GM18526 (cell line): ENCODE data around the gene OPRM1.

Experiments used
- POLR2A ChIP-seq: IDR thresholded peaks from 3 replicates; pipeline ENCODE4 v1.6.1; 2011; ENCODE audit not compliant: insufficient read length; ENCODE audit errors: extremely low read depth

OPRM1 gene

GRCh38 chr6:154236646-154237301 lies 197.7 kb downstream of the OPRM1 start:
- no peak for TF ChIP-seq POLR2A

- TF ChIP-seq POLR2A, result no peak
Observed at GRCh38 chr6:154238831-154239230, 199.8 kb downstream of the OPRM1 start.

DNA sequence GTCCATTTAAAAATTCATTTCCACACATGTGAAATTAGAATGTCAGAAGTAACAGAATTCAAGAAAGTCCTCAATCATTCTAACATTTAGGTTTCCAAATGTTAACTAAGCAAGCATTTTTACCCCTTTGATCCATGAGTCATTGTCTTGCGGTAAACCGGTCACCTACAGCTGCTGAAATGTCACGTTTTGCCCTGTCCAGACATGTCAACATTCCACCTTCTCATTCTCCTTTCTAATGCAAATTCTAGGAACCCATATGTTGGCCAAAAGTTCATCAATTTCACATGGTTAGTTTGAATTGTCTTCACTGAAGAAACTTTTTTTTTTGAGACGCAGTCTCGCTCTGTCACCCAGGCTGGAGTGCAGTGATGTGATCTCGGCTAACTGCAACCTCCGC lies 200.4 kb downstream of the OPRM1 start:
- TF ChIP-seq POLR2A, result no peak

- TF ChIP-seq POLR2A, result no peak
Observed at GRCh38 chr6:154241581-154241980, 202.5 kb downstream of the OPRM1 start.

GRCh38 chr6:154242617-154243357 lies 203.7 kb downstream of the OPRM1 start:
- no peak for TF ChIP-seq POLR2A

DNA sequence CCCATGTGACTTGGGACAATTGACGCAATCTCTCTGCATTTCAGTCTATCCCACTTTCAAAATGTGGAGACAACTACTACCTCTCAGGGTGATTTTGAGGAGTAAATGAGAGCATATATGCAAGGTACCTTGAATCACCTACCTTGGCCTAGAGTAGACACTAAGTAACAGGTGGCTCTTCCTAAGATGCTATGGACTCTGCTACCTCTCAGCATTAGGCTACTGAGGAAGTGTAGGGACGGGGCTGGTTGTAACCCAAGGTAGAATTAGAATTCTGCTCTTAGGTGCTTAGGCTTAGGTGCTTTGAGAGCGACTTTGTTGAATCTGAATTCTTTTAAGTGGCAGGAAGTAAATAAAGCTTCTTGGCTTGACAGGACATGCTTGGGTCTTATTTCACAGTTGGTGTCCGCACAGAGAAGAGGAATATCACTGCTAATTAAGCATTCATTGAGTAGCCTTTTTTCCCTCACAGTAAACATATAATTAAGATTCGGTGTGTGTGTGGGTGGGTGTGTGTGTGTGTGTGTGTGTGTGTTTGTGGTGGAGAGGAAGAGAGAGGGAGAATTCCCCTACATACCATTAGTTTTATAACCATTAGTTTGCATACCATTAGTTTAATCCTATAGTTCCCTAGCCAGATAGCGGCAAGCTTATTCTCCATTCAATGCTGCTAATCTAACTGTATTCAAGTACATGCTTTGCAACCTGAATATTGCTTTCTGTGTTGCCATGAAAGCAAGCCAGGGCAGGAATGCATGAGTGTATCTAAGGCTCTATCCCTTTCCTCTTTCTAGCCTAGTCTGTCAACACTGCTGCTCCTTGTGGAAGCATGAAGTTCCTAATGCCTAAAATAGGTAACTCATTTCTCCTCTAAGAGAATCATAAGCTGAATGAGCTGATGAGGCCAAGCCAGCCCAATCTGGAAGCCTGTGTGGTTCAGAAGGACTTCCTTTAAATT lies 205.0 kb downstream of the OPRM1 start:
- TF ChIP-seq POLR2A, result no peak

DNA sequence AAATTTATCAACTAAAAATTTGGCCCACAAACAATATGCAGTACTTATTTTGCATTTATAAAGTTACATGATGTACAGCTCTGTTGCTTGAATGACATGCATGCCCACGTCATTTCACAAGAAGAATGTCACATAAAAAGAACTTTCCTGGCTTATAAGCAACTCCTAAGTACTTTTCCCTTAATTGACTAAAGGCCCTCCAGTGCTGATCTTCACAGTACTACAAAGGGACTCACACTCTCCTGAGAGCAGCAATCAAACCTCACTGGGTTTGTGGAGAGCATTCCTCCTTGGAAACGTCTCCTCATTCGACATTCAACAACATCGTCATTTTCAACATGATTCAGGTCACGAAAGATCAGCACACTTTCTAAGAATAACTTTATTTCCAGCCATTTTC lies 206.5 kb downstream of the OPRM1 start:
- TF ChIP-seq POLR2A, result no peak

DNA sequence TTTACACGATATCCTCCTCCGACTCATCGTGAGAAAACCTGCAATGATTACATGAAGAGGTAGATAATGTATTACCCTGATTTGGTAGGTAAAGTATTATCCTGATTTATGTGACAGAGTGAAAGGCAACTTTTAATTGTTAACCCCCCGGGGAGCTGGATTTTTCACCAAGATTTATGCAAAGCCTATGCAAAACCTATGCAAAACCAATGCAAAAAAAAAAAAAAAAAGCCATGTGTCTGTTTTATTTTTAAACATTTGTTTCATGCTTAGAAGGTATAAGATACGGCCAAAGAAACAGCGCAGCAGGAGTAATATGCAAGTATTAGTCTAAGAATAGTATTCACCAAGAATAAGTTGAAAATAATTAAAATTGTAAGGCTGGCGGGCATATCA lies 207.7 kb downstream of the OPRM1 start:
- no peak for TF ChIP-seq POLR2A

DNA sequence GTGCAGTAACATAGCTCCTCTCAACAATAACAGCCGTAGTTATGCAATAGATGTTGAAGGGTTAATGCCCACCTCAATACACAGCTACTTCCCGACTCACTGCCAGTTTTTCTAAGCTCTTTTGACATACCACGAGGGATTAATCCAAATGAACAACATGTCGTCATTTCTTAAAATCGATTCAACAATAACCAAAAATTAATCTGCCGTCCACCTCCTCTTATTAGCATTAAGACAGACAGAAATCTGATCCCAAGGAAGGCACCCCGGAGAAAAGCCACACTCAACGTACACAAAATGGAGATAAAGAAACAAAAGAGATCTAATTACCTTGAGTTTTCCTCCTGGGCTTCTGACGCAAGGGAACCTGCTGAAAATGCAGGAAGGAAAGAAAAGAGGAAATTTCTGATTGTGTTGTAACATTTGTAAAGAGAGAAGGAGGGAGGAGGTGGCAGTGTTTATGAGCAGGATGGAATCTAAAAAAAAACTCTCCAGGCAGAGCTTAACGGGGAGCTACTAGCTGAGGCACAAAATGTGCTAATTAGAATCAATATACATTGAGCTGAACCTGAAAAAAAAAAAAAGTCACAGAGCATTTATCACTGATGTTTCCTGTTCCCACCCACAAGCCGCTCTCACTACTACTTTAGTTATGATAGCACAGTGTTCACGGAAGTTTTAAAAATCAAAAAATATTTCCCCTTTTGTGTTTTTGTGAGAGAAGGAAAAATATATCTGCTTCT lies 208.2 kb downstream of the OPRM1 start:
- no peak for TF ChIP-seq POLR2A

DNA sequence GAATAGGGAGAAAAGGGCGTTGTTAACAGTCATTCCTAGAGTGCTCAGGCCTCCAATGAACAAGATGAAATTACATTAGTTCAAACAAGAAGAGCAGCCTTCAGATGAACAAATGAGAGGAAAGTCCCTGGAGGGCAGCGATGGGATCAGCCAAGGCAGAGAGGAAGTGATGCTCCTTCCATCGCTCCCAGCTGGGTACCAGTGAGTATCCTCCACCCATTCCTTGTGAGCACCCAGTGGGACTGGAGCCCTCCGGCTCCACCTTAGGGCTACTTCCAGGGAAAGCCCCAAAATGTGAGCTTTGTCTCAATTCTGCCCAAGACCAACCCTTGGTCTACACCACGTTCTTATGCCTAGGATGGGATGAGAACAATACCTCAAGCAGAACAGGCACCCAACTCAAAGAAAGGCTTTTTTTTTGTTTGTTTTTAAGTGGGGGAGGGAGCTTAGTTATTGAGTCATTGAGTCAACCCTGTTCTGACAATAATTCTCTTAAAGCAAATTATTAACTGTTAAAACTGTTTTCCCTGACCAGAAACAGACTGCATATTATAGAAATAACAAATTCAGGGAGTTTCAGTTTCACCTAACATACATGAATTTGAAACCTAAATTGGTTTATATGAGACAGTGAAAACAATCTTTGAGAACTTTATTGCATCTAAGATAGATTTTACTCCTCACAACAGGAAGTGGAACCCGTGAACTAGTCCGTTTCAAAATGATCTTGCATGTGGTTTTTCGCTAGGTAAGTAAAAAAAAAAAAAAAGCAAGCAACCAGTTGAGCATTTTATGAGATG lies 210.7 kb downstream of the OPRM1 start:
- peak; percentile 23 for TF ChIP-seq POLR2A

DNA sequence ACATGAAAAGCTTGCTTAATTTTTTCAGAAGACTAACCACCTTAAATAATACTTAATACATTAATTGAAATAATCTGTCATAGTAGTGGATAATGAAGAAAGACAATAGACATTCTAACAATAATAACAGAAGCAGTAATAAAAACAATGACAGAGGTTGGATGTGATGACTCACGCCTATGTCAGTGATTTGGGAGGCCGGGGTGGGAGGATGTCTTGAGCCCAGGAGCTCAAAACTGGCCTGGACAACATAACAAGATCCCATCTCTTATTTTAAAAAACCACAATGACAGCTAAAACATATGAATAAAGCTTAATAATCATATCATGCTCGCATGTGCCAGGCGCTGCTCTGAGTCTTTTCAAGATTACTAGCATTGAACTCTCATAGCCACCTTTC lies 212.1 kb downstream of the OPRM1 start:
- no peak for TF ChIP-seq POLR2A

DNA sequence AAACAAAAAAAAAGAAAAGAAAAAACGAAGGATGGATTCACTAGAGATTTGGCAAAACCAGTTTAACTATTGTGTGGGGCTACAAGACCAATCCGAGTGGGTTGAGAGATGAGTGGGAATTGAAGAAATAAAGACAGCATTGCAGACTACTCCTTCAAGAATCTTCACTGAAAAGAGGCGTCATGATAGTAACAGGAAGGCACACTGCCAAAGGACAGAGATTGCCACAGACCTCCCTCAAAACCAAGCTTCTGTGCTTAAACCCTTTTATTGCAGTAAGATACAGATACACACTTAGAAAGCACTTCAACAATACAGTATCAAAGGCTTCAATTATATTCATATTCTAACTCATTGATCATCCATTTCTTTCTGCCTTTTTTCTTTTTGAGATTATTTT lies 213.6 kb downstream of the OPRM1 start:
- TF ChIP-seq POLR2A, result no peak

DNA sequence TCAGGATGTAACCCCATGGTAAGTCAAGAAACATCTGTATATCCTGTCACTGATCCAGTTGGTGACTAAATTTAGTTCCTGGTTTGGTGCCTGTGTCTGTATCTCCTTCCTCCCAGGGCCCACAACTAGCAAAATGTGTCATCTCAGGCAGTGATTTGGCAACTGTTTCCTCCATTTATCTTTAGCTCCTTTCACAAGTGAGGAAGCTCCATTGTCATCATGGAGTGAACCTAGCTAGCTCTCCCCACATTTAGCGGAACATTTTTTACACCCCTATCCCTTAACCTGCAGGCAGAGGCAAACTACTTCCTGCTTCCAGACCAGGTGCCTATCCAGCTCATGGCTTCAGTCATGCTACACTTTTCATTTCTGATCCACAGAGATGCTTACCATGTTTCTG lies 218.0 kb downstream of the OPRM1 start:
- no peak for TF ChIP-seq POLR2A

DNA sequence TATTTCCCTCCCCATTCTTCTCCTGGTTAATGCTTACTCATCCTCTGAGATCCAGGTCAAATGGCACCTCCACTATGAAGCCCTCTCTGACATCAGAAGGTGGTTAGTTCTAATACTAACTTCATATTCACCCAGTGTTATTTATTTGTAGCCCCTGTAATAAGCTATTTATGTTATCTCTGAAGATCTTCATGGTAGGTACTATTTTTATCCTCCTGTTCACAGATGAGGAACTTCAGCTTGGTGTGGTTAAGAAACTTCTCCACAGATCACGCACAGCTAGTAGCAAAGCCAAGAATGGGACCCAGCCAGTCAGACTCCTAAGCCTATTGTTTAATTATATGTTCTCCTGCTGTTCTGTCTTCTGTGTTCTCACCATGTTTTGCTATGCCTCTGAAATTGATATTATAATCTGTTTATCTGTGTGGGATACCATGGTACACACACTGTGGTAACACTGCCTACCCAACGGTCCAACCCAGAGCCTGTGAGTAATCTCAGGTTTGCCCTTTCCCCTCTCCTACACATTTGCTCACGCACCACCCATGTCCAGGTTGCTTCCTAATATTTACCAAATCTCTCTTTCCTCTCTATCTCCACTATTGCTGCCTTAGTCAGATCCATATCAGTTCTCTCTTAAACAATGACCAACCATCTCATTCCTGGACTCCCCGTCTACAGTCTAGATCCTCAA lies 219.2 kb downstream of the OPRM1 start:
- no peak for TF ChIP-seq POLR2A
